GM19455 (cell line): ENCODE data around the gene TBCA.
"Not testable (repeated sequence)": the region's sequence is repeated elsewhere in the genome, so short reads cannot be mapped to it uniquely, and the experiment has no call there.

Source experiments
- ATAC-seq: cut with Tn5 transposase; IDR thresholded peaks from one replicate; pipeline ENCODE4 v1.9.1; 2021; ENCODE audit not compliant: unreplicated experiment

The TBCA gene

DNA sequence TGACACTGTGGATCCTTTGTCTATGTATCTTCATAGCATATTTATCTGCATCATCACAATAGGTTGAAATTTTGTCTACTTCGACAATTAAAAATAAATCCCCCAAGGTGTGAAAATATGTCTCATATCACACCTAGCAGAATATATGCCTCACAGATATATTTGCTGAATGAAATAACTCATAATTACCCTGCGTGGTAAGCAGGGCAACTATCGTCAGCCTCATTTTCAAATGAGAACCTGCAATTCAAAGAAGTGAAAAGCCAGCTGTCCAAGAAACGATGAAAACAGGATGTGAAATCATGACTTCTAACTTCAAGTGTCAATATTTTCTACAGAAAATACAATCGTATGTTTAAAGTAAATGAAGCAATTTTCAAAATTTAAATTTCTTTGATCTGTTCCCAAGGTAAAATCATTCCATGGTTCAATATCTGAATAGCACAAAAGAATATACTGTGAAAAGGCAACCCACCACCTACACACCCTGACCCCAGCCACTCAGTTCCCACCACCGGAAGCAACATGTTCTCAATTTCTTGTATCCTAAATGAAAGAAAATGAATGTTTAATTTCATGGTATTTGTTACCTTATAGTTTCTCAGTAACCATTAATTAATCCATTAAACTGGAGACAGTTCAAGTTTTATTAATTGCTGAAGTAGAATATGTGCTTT, 57.1 kb downstream of the TBCA start:
- peak; percentile 70 for ATAC-seq

DNA sequence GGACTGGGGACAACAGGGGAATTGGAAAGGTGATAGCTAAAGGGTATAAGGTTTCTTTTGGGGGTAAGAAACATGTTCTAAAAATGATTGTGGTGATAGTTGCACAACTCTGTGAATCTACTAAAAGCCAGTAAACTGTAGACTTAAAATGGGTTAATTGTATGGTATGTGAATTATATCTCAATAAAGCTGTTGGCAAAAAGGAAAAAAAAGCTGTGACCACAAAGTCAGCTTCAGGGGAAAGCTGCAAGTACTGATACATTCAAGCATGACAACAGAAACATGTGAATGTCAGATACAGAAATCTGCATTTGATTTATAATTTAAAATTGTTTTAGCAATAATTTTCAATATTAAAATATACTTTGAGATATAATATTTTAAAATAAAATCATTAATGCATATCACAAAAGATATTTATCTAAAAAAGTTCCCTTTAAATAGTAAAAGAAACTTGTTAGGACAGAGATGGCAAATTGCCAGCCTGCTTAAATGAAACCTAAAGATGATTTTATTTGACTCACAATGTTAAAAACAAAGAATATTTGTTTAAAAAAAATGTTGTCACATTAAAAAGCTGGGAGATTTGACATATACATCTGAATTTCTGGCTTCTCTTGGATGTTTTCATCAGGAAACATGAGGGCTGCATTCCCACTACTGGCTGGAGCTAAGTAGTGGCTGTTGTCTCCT, 66.0 kb downstream of the TBCA start:
- no peak for ATAC-seq

DNA sequence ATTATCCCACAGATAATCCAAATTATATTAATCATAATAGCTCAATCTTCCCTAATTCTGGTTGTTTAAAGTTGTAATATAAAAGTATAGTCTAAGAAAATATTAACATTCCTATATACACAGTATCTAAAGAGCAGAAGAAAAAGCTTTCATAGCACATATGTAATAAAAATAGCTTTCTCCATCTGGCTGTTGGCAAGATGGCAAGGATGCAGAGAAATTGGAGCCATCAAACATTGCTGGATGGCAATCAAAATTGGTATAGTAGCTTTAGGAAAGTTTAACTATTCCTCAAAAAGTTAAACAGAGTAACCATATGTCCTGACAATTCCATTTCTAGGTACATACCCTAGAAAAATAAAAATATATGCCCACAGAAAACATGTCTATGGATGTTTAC, 66.8 kb downstream of the TBCA start:
- ATAC-seq, result no peak

GRCh38 chr5:77707791-77708190, 68.3 kb downstream of the TBCA start:
- no peak for ATAC-seq

- not testable (repeated sequence) for ATAC-seq
Observed at GRCh38 chr5:77699569-77699968, 76.6 kb downstream of the TBCA start.

DNA sequence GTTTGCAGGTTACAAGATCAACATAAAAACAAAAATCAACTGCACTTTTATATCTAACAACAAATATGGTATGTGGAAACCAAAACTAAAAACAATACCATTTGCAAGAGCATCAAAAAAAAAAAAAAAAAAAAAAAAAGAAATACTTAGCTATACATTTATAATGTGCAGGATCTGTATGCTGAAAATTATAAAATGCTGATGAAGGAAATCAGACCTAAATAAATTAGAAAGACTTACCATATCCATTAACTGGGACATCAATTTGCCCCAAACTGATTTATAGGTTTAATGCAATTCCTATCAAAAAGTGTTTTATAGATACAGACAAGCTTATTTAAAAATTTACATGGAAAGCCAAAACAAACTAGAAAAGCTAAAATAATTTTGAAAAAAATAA, 77.2 kb downstream of the TBCA start:
- ATAC-seq, result no peak

DNA sequence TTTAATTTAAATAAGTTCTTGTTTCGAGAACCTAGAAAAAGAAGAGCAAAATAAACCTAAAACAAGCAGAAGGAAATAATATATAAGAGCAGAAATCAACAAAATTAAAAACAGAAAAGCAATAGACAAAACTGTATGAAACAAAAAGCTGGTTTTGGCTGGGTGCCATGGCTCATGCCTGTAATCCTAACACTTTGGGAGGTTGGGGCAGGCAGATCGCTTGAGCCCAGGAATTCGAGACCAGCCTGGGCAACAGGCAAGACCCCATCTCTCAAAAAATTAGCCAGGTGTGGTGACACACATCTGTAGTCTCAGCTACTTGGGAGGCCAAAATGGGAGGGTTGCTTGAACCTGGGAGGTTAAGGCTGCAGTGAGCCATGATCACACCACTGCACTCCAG, 78.4 kb downstream of the TBCA start:
- ATAC-seq, result no peak

DNA sequence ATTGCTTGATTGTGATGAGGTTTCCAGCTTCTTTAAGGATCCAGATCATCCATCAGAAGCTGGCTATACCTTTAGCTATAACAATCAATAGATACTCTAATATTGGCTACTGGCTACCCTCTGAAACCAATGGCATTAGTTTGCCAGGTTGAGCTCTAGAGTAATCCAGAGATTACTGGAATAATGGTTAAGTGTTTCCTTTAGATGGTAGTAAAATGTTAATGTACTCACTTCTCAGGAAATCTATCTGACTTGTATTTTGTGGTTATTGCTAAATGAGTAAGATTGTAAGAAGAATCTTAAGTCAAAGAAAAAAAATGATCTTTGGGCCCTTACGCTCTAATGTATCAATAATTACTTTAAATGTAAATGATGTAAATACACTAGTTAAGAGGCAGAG, 80.0 kb downstream of the TBCA start:
- no peak for ATAC-seq

DNA sequence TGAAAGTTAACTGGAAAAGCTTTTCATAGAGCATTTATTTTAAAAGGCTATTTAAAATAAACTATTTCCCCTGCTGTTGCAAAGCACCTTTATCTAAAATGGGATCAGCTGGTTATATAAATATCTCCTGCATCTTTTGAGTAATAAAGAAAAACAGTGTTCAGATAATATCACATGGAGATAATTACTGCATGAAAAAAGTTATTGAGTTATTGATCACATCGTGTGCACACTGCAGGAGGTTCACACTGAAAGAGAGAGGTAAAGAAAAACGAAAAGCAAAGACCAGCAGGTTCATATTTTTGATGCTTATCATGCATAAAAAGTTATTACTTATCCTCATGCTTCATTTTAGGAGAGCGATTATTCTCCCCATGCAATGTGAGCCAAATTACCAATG, 82.2 kb downstream of the TBCA start:
- ATAC-seq, result no peak

DNA sequence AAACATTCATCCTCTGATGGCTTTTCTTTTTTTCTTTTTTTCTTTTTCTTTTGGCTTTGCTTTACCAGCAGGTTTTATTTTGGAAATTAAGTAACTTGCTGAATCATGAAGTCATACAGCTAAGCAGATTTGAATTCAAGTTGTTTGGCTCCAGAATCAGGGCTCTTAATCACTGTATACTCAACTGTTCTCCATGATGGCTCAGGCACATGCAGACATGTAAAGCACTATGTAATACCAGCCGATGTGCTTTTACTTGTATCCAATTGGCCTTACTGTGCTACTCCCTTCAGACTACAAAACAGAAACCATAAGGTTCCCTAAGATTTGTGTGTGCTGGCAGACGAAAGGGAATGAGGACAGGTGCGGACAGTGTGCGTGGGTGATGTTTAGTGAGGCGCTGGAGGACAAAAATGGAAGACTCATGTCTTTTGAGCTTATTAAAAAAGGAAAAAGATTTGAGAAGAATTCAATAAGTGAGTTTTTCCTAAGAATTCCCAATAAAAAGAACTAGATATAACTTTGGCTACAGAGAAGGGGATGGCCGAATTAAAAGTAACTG, 92.9 kb downstream of the TBCA start:
- ATAC-seq, result no peak

GRCh38 chr5:77670526-77670925, 105.6 kb downstream of the TBCA start:
- no peak for ATAC-seq

DNA sequence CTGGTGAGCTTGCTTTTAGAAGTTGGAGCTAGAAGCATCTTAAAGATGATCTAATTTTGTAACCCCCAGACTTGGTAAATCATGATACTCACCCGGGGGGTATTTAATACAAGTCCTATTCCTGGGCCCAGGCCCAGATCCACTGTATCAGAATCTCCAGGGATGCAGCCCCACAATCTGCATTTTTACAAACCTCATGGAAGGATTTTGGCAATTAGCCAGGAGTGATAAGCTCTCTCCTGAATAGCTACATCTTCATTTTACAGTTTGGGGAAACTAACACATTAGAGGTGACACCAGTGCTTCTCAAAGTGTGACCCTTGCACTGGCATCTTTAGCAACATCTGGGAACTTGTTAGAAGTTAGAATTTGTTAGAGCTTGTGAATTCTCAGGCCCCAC, 106.5 kb downstream of the TBCA start:
- no peak for ATAC-seq

DNA sequence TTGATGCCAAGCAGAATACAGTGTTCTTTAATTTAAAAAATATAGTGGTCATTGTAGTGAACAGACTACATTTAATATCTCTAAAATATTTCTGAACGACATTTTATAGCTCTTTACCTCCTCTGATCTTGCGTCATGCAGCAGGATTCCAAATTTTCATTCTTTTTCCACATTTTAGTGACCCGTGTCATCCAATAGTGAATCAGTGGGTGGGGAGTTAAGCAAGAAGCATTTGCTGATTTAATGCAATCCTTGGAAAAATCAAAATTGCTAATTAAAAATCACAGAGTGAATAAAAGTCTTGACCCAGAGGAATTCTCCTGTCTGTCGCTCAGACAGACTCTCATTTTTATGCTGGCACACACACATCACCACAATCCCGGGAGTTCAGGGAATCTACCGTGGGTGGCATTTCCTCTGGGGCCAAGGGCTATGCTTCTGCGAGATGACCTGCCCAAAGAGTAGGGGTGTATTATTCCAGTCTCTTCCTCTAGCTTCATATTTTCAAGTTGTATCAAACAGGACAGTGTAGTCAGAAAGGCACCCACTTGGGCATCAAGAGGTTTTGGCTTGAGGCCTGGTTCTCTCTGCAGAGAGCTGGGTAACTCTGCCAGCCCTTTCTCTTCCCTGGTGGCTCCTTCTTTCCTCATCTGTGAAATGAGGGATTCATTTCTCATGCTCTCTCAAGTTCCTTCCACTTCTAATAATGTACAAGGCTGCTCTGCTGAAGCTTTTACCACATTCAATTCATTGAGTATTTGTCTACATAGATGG, 112.9 kb downstream of the TBCA start:
- no peak for ATAC-seq

GRCh38 chr5:77662635-77663034, 113.5 kb downstream of the TBCA start:
- ATAC-seq, result no peak

- no peak for ATAC-seq
Observed at GRCh38 chr5:77658662-77659061, 117.5 kb downstream of the TBCA start.

- ATAC-seq, result no peak
Observed at GRCh38 chr5:77651343-77651742, 124.8 kb downstream of the TBCA start.

DNA sequence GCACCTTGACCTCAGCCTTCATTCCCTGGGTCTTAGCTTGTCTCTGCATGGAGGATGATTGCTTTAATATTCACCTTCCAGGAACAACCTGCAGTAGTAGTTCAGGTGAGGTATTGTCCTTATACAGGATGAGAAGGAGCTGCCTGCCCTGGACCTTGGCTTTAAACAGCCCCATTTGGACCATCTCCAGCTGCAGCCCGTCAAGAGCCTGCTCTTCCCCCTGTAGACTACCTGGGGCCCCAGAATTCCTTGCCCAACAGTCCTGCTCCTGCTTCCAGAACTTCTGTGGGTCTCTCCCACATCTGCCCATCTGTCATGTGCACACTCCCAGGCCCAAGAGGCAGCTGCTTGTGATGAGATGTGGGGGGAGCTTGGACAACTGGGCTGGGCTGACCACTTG, 125.5 kb downstream of the TBCA start:
- ATAC-seq, result no peak

DNA sequence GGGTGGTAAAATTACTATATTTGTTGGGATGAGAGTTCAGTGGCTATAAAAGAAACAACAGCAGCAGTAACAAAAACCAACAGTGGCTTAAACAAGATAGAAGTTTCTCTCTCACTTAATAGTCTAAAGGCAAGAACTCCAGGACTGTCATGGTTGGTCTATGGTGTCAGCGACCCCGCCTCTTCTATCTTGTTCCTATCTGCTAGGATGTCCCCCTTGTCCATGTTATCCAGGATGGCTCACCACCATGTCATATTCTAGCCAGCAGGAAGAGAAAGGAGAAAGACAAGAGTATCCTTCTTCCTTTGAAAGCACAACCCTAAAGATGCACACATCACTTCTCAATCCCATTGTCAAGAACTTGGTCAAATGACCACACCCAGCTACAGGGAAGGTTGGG, 126.4 kb downstream of the TBCA start:
- ATAC-seq, result no peak

DNA sequence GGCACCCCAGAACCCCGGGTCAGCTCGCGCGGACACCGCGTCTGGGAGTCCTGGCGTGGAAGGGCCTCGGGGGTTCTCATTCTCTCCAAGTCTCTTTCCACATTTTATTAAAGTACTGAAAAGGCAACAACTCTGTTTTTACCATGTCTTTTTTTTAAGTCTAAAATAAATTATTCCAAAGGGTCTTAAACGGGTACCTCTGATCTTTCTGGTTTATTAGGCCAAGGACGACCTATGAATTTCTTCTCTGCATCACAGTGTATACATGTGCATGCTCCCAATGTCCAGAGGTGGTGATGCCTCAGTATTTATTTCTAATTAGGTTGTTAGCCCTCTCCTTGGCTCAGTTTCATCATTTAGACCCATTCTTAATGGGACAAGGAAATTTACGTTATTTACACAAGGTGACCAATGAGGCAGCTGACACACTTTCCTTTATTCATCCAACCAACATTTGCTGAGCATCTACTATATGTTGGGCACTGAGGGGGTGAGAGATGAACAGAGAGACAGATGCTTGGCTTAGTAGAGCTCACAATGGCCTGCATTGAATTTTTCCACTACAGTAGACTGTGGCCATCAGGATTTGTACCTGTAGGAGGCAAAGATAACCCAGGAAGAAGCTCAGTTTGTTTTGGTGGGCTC, 130.0 kb downstream of the TBCA start:
- ATAC-seq, result no peak

DNA sequence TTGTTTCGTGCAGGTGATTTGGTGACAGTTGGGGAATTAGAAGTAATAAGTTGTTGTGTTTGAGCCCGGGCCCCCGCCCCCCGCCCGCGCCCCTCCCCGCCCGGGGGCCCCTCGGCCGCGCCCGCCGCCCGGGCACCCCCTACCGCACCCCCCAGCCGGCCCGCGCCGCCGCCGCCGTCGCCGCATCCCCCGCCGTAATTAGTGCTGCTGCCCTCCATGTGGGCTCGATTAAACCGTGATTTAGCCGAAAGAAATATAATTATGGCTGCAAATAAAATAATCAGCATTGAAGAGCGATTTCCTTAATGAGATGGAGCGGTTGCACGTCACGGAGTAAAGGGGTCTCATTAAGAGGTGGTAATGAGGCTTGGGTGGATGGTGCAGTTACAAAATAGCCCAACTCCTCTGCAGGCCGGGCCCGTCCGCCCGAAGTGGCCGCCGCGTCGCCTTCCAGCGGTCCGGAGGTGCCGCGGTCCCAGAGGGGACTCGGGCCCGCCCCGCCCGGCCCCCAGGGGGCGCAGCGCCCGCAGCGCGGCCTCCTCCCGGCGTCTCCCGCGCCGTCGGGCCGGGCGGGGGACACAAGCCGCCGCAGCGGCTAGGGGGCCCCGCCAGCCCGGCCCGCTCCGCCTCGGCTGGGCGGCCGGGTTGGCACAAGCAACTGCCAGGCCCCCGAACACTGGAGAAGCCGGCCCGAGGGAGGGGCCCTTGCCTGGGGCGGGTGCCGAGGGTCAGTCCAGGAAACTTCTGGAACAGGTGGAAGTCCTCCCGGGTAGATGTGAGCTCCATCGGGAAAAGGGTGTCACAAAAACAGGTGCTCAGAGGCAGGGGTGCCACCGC, 130.8 kb downstream of the TBCA start:
- no peak for ATAC-seq
